Right renal pelvis (tissue), 4 donors: ENCODE results near the gene NADK2. TPM values are rescaled to one million over a fixed set of nuclear protein-coding genes. Genes with fewer than 3 reads are reported as not detected.
A peak's percentile ranks its signal among the peaks of the same experiment; 100 is the strongest.

Source experiments
- DNase-seq, 4 donors: peaks; one replicate each; pipeline ENCODE4 v3.0.0-alpha.2; 2013; ENCODE audit warnings: low read depth in 4 of 4, low spot score in 3 of 4, missing footprints in 1 of 4
- polyA plus RNA-seq, 4 donors: library from polyadenylated mRNA; unstranded; fragments of 120-200 nt; gene quantifications; one replicate each; pipeline ENCODE4 v1.2.1, GENCODE V29; 2013; ENCODE audit not compliant: insufficient read length in 4 of 4

Gene NADK2
- polyA plus RNA-seq, 4 donors, result 44.6 to 60.8 (median 51.9) TPM

GRCh38 chr5:36250427-36250826 lies 8.7 kb upstream of the NADK2 start:
- no peak for DNase-seq

DNA sequence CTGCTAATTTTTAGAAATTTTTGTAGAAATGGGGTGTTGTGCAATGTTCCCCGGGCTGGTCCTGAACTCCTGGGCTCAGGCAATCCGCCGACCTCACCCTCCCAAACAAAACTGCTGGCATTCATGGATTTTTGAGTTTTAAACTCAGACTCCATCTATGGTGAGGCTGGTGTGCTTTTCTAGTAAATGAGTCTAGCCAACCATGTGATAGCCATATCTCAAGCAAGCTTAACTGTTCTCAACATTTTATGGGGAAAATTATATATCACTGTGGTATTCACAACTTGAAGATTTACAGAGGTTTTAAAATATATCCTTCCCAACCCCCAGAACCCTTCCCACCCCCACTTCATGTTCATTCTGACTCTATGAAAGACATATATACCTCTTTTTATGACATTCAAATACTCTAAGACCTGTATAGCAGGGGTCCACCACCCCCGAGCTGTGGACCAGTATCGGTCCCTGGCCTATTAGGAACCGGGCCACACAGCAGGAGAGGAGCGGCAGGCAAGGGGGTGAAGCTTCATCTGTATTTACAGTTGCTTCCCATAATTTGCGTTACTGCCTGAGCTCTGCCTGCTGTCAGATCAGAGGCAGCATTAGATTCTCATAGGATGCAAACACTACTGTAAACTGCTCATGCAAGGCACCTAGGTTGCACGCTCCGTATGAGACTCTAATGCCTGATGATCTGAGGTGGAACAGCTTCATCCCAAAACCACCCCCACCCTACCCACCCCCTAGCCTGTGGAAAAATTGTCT lies 4.5 kb upstream of the NADK2 start:
- no peak for DNase-seq

GRCh38 chr5:36244076-36244475 lies 2.4 kb upstream of the NADK2 start:
- no peak for DNase-seq

DNA sequence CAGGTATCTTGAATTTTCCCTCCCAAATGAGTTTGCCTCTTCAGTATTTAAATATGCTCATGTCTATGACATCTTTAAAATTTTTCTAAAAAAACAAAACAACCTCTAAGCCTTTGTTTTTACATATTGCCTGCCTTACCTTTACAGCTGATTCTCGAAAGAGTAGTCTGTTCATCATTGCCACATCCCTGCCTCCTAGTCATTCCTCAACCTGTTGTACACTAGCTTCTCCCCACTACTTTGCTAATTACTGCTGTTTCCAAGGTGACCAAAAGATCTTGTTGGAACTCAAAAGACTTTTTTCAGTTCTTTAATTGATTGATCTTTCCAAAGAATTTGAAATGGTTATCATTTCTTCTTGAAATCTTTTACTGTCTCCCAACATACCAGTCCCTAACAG lies 1.9 kb upstream of the NADK2 start:
- DNase-seq, result no peak

GRCh38 chr5:36242534-36243485 lies 1.1 kb upstream of the NADK2 start:
- DNase-seq, result peak in 1 of 4 donors; percentile 10

DNA sequence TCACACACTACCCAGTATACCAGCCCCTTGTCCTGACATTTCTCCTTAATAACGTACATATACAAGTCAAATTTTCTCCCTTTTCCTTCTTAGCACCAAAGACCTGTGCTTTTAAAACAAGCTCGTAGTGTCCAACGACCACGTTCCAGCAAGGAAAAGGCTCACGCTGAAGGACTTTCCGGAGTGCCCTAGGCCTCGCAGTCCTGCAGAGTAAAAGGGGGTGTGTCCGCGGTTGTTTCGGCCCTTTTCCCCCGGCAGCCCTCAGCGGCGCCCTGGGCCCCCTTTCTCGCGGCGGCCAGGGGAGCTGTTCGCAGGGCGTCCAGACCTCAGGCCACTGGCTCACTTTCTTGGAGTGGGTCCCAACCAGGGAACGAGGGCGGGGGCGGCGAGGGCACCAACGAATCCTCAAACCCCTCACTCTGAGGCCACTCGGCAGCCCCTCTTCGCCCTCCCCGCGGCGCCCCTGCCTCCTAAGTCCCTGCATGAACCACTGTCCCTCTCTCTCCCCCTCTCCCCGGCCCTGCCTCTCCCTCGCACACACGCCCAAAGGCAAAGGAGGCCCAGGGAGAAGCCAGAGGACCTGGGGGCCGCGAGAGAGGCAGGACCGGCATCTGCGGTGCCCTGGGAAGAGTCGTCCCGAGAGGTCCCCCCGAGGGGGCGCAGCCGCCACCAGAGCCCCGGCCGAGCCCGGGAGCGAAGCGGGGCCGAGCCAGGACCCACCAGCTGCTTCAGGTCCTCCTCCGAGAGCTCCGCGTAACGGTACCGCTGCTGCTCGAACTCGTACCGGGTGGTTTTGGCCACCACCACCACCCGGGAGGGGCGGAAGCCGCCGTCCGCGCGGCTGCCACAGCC lies 720 bp downstream of the NADK2 start:
- DNase-seq, result peak; percentile 33 to 61 (median 48)

- DNase-seq, result no peak
Measured at GRCh38 chr5:36239370-36240293, 2.1 kb downstream of the NADK2 start.

- DNase-seq, result no peak
Measured at GRCh38 chr5:36238502-36239295, 3.0 kb downstream of the NADK2 start.

DNA sequence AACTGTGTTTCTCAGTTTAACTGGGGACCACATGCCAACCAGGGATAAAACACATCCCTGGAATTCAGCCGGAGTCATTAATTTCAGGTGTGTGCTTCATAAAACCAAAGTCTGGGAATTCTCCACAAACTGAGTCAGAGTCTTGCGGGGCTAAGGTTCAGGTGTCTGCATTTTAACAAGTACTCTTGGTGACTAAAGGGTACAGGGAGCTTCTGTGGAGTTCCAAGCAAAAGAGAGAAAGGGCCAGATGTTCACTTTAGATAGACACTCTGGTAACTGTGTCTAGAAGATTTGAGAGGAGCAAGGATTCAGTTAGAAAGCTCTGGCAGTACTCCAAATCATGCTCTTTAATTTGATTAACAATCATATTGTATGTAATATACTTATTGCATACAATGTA lies 4.0 kb downstream of the NADK2 start:
- no peak for DNase-seq

DNA sequence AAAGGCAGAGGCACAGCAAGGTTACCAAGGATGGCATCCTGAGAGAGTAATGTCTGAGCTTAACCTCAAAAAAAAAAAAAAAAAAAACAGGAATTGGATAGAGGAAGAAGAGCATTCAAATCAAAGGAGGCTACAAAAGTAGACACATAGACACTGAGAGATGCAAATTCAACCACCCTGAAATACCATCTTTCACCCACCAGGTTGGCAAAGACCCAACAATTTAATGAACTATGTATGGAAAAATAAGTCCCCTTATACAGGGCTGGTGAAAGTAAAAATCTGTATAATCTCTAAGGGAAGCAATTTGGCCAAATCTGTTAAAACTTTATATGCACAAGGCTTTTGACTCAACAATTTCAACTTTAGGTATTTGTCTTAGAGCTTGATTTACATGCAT lies 4.9 kb downstream of the NADK2 start:
- DNase-seq, result no peak

DNA sequence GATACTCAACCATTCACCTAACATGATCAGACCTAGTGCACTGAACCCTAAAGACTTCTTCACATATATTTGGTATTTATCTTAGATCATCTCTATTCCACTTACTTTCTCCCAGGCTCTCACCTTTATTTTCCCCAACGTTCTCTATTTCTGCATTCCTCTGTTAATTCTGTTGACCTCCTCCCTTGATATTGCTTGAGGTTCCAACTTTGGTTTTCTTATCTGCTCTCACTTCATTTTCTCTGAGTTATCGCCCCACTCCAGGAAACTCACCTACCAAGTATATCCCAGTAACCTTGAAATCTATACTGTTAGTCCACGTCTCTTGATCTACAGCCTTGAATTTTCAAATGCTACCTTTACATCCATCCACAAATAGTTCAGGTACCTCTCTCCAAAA lies 9.2 kb downstream of the NADK2 start:
- DNase-seq, result no peak

- DNase-seq, result no peak
Measured at GRCh38 chr5:36230151-36230790, 11.5 kb downstream of the NADK2 start.

DNA sequence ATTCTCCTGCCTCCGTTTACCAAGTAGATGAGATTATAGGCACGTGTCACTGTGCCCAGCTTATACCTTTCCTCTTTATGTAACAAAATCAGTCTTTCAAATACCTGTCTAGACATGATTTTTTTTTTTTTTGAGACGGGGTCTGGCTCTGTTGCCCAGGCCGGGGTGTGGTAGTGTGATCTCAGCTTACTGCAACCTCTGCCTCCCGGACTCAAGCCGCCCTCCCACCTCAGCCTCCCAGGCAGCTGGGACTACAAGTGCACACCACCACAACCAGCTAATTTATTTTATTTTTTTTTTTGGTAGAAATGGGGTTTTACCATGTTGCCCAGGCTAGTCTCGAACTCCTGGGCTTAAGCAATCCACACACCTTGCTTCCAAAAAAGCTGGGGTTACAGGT lies 13.2 kb downstream of the NADK2 start:
- DNase-seq, result no peak

DNA sequence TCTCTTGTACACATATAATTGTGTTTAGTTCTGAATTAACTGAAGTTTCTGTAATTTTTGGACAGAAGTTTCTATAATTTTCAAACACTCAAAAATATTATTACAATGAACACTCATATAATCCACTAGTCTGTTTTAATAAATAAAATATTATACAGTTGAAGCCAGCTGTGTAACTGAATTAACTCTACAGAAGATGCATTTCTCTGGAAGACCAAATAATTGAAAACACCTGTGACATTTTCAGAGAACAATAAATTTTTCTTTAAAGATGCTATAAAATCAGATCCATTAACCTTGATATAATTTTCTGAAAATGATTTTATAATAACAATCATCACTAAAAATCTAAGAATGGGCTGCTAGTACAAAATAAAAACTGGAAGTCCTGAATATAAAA lies 14.7 kb downstream of the NADK2 start:
- DNase-seq, result no peak

DNA sequence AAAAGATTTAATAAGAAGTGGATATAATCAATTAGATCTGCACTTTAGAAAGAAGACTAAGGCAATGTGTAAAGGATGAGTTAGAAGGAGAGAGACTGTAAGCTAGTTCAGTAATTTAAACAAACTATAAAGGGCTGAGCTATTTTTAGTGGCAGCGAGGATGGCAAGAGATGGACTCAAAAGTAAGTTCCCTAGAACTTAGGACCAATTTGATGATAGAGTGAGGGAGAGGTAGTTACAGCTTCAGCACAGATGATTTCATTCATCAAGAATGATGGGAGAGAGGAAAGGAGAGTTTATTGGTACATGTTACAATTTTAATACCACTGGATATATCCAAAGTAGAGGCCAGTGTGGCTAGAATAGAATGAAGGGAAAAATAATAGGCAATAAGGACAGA lies 19.1 kb downstream of the NADK2 start:
- DNase-seq, result no peak

DNA sequence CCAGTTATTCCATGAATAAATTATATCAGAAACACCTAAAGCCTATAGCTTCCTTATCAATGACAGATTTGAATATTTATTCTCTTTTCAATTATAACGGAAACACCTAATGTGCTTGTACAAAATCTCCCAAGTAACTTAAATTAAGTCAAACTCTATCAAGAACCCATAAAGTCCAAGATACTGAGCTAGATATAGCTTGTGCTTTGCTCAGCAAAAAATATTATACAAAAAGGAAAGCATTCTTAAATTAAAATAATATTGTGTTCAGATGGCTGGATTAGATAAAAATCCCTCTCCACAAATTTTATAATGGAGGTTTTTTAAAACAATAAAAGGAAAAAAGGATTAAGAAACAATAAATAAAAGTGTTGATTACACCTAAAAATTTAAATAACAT lies 23.7 kb downstream of the NADK2 start:
- no peak for DNase-seq

GRCh38 chr5:36217567-36217966 lies 24.2 kb downstream of the NADK2 start:
- DNase-seq, result no peak

DNA sequence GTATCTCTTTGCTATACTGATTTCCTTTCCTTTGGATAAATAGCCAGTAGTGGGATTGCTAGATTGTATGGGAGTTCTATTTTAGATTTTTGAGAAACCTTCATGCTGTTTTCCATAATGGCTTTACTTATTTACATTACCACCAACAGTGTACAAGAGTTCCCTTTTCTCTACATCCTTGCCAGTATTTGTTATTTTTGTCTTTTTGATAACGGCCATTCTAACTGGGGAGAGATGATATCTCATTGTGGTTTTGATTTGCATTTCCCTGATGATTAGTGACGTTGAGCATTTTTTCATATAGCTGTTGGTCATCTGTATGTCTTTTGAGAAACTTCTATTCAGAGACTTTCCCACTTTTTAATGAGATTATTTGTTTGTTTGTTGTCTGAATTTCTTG lies 25.8 kb downstream of the NADK2 start:
- no peak for DNase-seq

- DNase-seq, result no peak
Measured at GRCh38 chr5:36214436-36214835, 27.3 kb downstream of the NADK2 start.
